Coronary artery (tissue), 2 donors: Measurements from ENCODE around the gene LPAR6.

Source experiments
- DNase-seq: peaks from one replicate; pipeline ENCODE4 v3.0.0-alpha.2; 2017; ENCODE audit warnings: low spot score
- H3K27ac ChIP-seq, 2 donors: fragments of 200-600 bp; sonication (generic); one replicate each; pipeline ENCODE4 v1.5.1; 2016 to 2019
- H3K4me3 ChIP-seq: fragments of 200-600 bp; sonication (generic); 2 replicates; pipeline ENCODE4 v1.5.1; 2016; ENCODE audit warnings: mild to moderate bottlenecking, moderate library complexity
- TF ChIP-seq, protein P1 (sequence below): fragments of 200-600 bp; sonication (generic); IDR thresholded peaks from one replicate; pipeline ENCODE4 v1.5.1; 2019; ENCODE audit warnings: antibody characterized with exemption

The LPAR6 gene

GRCh38 chr13:48397744-48398143 lies 15.2 kb downstream of the LPAR6 start:
- peak overlapping the region in 1 of 2 donors; percentile 30 for H3K27ac ChIP-seq
- TF ChIP-seq, protein P1, sequence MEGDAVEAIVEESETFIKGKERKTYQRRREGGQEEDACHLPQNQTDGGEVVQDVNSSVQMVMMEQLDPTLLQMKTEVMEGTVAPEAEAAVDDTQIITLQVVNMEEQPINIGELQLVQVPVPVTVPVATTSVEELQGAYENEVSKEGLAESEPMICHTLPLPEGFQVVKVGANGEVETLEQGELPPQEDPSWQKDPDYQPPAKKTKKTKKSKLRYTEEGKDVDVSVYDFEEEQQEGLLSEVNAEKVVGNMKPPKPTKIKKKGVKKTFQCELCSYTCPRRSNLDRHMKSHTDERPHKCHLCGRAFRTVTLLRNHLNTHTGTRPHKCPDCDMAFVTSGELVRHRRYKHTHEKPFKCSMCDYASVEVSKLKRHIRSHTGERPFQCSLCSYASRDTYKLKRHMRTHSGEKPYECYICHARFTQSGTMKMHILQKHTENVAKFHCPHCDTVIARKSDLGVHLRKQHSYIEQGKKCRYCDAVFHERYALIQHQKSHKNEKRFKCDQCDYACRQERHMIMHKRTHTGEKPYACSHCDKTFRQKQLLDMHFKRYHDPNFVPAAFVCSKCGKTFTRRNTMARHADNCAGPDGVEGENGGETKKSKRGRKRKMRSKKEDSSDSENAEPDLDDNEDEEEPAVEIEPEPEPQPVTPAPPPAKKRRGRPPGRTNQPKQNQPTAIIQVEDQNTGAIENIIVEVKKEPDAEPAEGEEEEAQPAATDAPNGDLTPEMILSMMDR, result no peak
- H3K4me3 ChIP-seq, result no peak overlapping the region
- DNase-seq, result no peak

GRCh38 chr13:48393698-48394085 lies 19.2 kb downstream of the LPAR6 start:
- TF ChIP-seq, protein P1, result no peak
- no peak overlapping the region for H3K4me3 ChIP-seq
- no peak overlapping the region for H3K27ac ChIP-seq
- no peak for DNase-seq

GRCh38 chr13:48393030-48393697 lies 19.7 kb downstream of the LPAR6 start:
- no peak for DNase-seq
- H3K27ac ChIP-seq, result no peak overlapping the region
- no peak overlapping the region for H3K4me3 ChIP-seq
- TF ChIP-seq, protein P1, result no peak

GRCh38 chr13:48391257-48391656 lies 21.7 kb downstream of the LPAR6 start:
- no peak overlapping the region for H3K27ac ChIP-seq
- no peak overlapping the region for H3K4me3 ChIP-seq
- TF ChIP-seq, protein P1, result no peak
- no peak for DNase-seq

DNA sequence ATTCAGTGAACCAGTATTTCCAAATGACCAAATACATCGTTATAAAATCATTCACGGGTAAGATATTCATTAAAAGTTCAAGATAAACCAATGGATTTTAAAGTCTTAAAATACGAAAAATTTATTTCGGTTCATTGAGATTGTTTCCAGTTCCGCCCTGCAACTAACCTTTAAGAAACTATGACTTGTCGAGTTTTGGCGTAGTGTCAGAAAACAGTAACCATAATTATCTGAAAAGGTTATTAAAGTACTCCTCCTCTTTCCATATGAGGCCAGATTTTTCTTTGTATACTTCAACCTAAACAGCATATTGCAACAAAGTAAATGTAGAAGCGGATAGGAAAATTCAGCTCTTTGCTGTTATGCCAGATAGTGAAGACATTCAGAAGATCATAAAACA lies 26.1 kb downstream of the LPAR6 start:
- TF ChIP-seq, protein P1, result no peak
- DNase-seq, result no peak
- Histone ChIP-seq H3K27ac (no peak overlapping the region), H3K4me3 (no peak overlapping the region)

- DNase-seq, result no peak
- TF ChIP-seq, protein P1, result no peak
- Histone ChIP-seq H3K27ac (no peak overlapping the region), H3K4me3 (no peak overlapping the region)
These were observed 29.5 kb downstream of the LPAR6 start for GRCh38 chr13:48383384-48383783.

GRCh38 chr13:48380581-48380980 lies 32.3 kb downstream of the LPAR6 start:
- TF ChIP-seq, protein P1, result no peak
- H3K4me3 ChIP-seq, result no peak overlapping the region
- DNase-seq, result no peak
- no peak overlapping the region for H3K27ac ChIP-seq
